ENCODE data around the gene DUSP14. TPM values are rescaled to one million over a fixed set of nuclear protein-coding genes. Genes with fewer than 3 reads are reported as not detected.
"Not testable (repeated sequence)": the region's sequence is repeated elsewhere in the genome, so short reads cannot be mapped to it uniquely, and the experiment has no call there.

DUSP14 gene
- total RNA-seq: 17.9 and 18.8 TPM in 2 replicates

- peak; percentile 87 to 89 for DNase-seq (ENCODE audit: low read depth in 2 of 2)
Measured at GRCh38 chr17:37489197-37490001, at the start of gene DUSP14. DUSP14 (plus strand) TSS chr17:37489891; CDS start chr17:37512273, 22,382 bp downstream.

GRCh38 chr17:37440424-37440823, 49.3 kb upstream of the DUSP14 start:
- DNase-seq (ENCODE audit: low read depth in 2 of 2): no peak

GRCh38 chr17:37441369-37442014, 48.2 kb upstream of the DUSP14 start:
- peak in 1 of 2 donors; percentile 68 for DNase-seq (ENCODE audit: low read depth in 2 of 2)

- DNase-seq (ENCODE audit: low read depth in 2 of 2): peak; percentile 28 to 40
Measured at GRCh38 chr17:37446027-37446426, 43.7 kb upstream of the DUSP14 start.

GRCh38 chr17:37447641-37448040, 42.0 kb upstream of the DUSP14 start:
- peak in 1 of 2 donors; percentile 42 for DNase-seq (ENCODE audit: low read depth in 2 of 2)

- DNase-seq (ENCODE audit: low read depth in 2 of 2): peak in 1 of 2 donors; percentile 29
Measured at GRCh38 chr17:37450112-37450511, 39.6 kb upstream of the DUSP14 start.

GRCh38 chr17:37457801-37458200, 31.9 kb upstream of the DUSP14 start:
- DNase-seq (ENCODE audit: low read depth in 2 of 2): not testable (repeated sequence)

- DNase-seq (ENCODE audit: low read depth in 2 of 2): peak in 1 of 2 donors; percentile 67
Measured at GRCh38 chr17:37458805-37459204, 30.9 kb upstream of the DUSP14 start.

GRCh38 chr17:37461668-37462067, 28.0 kb upstream of the DUSP14 start:
- peak in 1 of 2 donors; percentile 38 for DNase-seq (ENCODE audit: low read depth in 2 of 2)

- no peak for DNase-seq (ENCODE audit: low read depth in 2 of 2)
Measured at GRCh38 chr17:37462492-37462891, 27.2 kb upstream of the DUSP14 start.

GRCh38 chr17:37463039-37463438, 26.7 kb upstream of the DUSP14 start:
- no peak for DNase-seq (ENCODE audit: low read depth in 2 of 2)

GRCh38 chr17:37465069-37465616, 24.5 kb upstream of the DUSP14 start:
- peak; percentile 86 to 97 for DNase-seq (ENCODE audit: low read depth in 2 of 2)

- no peak for DNase-seq (ENCODE audit: low read depth in 2 of 2)
Measured at GRCh38 chr17:37466471-37466870, 23.2 kb upstream of the DUSP14 start.

GRCh38 chr17:37470181-37470580, 19.5 kb upstream of the DUSP14 start:
- no peak for DNase-seq (ENCODE audit: low read depth in 2 of 2)

- no peak for DNase-seq (ENCODE audit: low read depth in 2 of 2)
Measured at GRCh38 chr17:37475731-37476420, 13.8 kb upstream of the DUSP14 start.

GRCh38 chr17:37476431-37477120, 13.1 kb upstream of the DUSP14 start:
- peak in 1 of 2 donors; percentile 86 for DNase-seq (ENCODE audit: low read depth in 2 of 2)

GRCh38 chr17:37478187-37478586, 11.5 kb upstream of the DUSP14 start:
- no peak for DNase-seq (ENCODE audit: low read depth in 2 of 2)

- no peak for DNase-seq (ENCODE audit: low read depth in 2 of 2)
Measured at GRCh38 chr17:37479025-37479424, 10.7 kb upstream of the DUSP14 start.

GRCh38 chr17:37480427-37480826, 9.3 kb upstream of the DUSP14 start:
- no peak for DNase-seq (ENCODE audit: low read depth in 2 of 2)

GRCh38 chr17:37481001-37481665, 8.6 kb upstream of the DUSP14 start:
- no peak for DNase-seq (ENCODE audit: low read depth in 2 of 2)

Measured in lung microvascular endothelial cell (primary cell).